Testis (tissue), 2 donors: ENCODE data around the gene MAST4.

Experiments
- CTCF ChIP-seq, 3 experiments: fragments of 450-650 bp in 2 of 3; fragments of 200-600 bp in 1 of 3; sonication (generic) in 1 of 3; IDR thresholded peaks; one replicate each; pipeline ENCODE4 v1.5.1; 2016 to 2019; ENCODE audit warnings: antibody characterized with exemption in 3 of 3, mild to moderate bottlenecking in 2 of 3, moderate library complexity in 1 of 3
- POLR2A ChIP-seq: fragments of 450-650 bp; IDR thresholded peaks from one replicate; pipeline ENCODE4 v1.6.1; 2017; ENCODE audit warnings: antibody characterized with exemption, mild to moderate bottlenecking, moderate library complexity

GRCh38 chr5:66561256-66561990 lies 34.8 kb upstream of the MAST4 start:
- no peak for TF ChIP-seq CTCF (IDR thresholded peaks at IDR 0.05)
- TF ChIP-seq POLR2A: no peak
